Measurements from ENCODE around the gene SCRT2. TPM values are rescaled to one million over a fixed set of nuclear protein-coding genes. Genes with fewer than 3 reads are reported as not detected.

Gene SCRT2
- polyA plus RNA-seq, 1 of the 3 experiments (the other 2 are of a cell fraction): not detected

- Histone ChIP-seq H4K20me1 (ENCODE audit: insufficient read depth) (no peaks in the 10 kb centered on the region), H3K4me1 (ENCODE audit: control insufficient read depth in 1 of 2, insufficient read depth in 2 of 2, low read depth in 1 of 2, low read length in 1 of 2) (peaks cover 0 to 1% of the 10 kb centered on the region in 2 experiments; a peak in 1 of 4 replicates), H3K9ac (no peak overlapping the region), H3K27me3 (ENCODE audit: insufficient read depth) (peaks cover 26% of the 10 kb centered on the region), H3F3A (replicated peaks; ENCODE audit: insufficient read depth) (no peaks in the 10 kb centered on the region), H3K4me2 (no peak overlapping the region), H3K36me3 (replicated peaks in 1 of 2; ENCODE audit: control insufficient read depth in 1 of 2, insufficient read depth in 2 of 2, low read length in 1 of 2) (no peaks in the 10 kb centered on the region), H3K27ac (ENCODE audit: low read depth in 2 of 2, low read length in 1 of 2) (no peak overlapping the region), H3K79me2 (ENCODE audit: insufficient read depth) (no peaks in the 10 kb centered on the region), H3K9me2 (no peaks in the 10 kb centered on the region), H3K9me3 (no peaks in the 10 kb centered on the region), H2AFZ (ENCODE audit: low read depth) (no peak overlapping the region), H3K4me3 (ENCODE audit: low read depth in 2 of 2, low read length in 1 of 2) (no peak overlapping the region)
- WGBS (ENCODE audit: low lambda C conversion rate): 77% methylated on average over 4 of the region's 4 CpGs
- CTCF ChIA-PET: interaction anchor here (1.7 kb wide), 1 partner anchor 30 kb away, joined by 5 read pairs; no protein-coding TSS in a partner anchor
- POLR2A ChIA-PET: no interaction called here
- TF ChIP-seq CTCF (IDR thresholded peaks at IDR 0.05) (no peak), SIN3A (IDR thresholded peaks at IDR 0.05; ENCODE audit: borderline replicate concordance, low read depth, low read length) (no peak), MXI1 (IDR thresholded peaks at IDR 0.05; ENCODE audit: low read depth, low read length) (no peak), RCOR1 (IDR thresholded peaks at IDR 0.05; ENCODE audit: low read length) (no peak), CHD2 (IDR thresholded peaks at IDR 0.05; ENCODE audit: low read length, partially characterized antibody) (no peak)
- DNase-seq: no peak
These were observed 60.1 kb downstream of the SCRT2 start for GRCh38 chr20:615514-615913.

GRCh38 chr20:611843-612185 lies 63.8 kb downstream of the SCRT2 start:
- H3K4me3 ChIP-seq (ENCODE audit: low read depth in 2 of 2, low read length in 1 of 2): no peak overlapping the region

More at GRCh38 chr20:611843-612185, 63.8 kb downstream of the SCRT2 start:
- Histone ChIP-seq H3K27ac (ENCODE audit: low read depth in 2 of 2, low read length in 1 of 2) (no peak overlapping the region), H2AFZ (ENCODE audit: low read depth) (no peak overlapping the region), H3K4me1 (ENCODE audit: control insufficient read depth in 1 of 2, insufficient read depth in 2 of 2, low read depth in 1 of 2, low read length in 1 of 2) (peaks cover 0 to 8% of the 10 kb centered on the region in 2 experiments; a peak in 1 of 4 replicates), H3K36me3 (replicated peaks in 1 of 2; ENCODE audit: control insufficient read depth in 1 of 2, insufficient read depth in 2 of 2, low read length in 1 of 2) (no peaks in the 10 kb centered on the region), H3K9me2 (no peaks in the 10 kb centered on the region), H4K20me1 (ENCODE audit: insufficient read depth) (no peaks in the 10 kb centered on the region), H3K9ac (no peak overlapping the region), H3K27me3 (ENCODE audit: insufficient read depth) (peaks cover 39% of the 10 kb centered on the region), H3K79me2 (ENCODE audit: insufficient read depth) (no peaks in the 10 kb centered on the region), H3K9me3 (no peaks in the 10 kb centered on the region), H3F3A (replicated peaks; ENCODE audit: insufficient read depth) (no peaks in the 10 kb centered on the region), H3K4me2 (no peak overlapping the region)
- no peak for DNase-seq
- TF ChIP-seq RFX5 (IDR thresholded peaks at IDR 0.05; ENCODE audit: low read length) (no peak), CHD2 (IDR thresholded peaks at IDR 0.05; ENCODE audit: low read length, partially characterized antibody) (no peak), FOXM1 (IDR thresholded peaks at IDR 0.05; ENCODE audit: low read depth) (no peak), RXRA (IDR thresholded peaks at IDR 0.05; ENCODE audit: borderline replicate concordance, low read depth) (no peak), MXI1 (IDR thresholded peaks at IDR 0.05; ENCODE audit: low read depth, low read length) (no peak), EP300 (IDR thresholded peaks at IDR 0.05; ENCODE audit: borderline replicate concordance in 1 of 2, low read depth in 1 of 2, low read length in 1 of 2) (no peak), ZBTB33 (IDR thresholded peaks at IDR 0.05; ENCODE audit: borderline replicate concordance, low read depth) (no peak), TAF1 (IDR thresholded peaks at IDR 0.05; ENCODE audit: borderline replicate concordance, low read depth, low read length) (no peak), CTCF (IDR thresholded peaks at IDR 0.05) (no peak), MAX (IDR thresholded peaks at IDR 0.05; ENCODE audit: low read depth) (no peak), TEAD4 (IDR thresholded peaks at IDR 0.05; ENCODE audit: borderline replicate concordance, insufficient read depth) (no peak), TCF12 (IDR thresholded peaks at IDR 0.05) (no peak)
- POLR2A ChIA-PET: no interaction called here
- CTCF ChIA-PET: interaction anchor here (0.9 to 1.9 kb wide), 4 partner anchors 8 to 117 kb away, joined by 3 to 9 read pairs (median 4); no protein-coding TSS in a partner anchor
- WGBS (ENCODE audit: low lambda C conversion rate): 58% methylated on average over 8 of the region's 8 CpGs

Measured in SK-N-SH (cell line).